CD14-positive monocyte (primary cell): ENCODE data around the gene SERP2. TPM values are rescaled to one million over a fixed set of nuclear protein-coding genes. Genes with fewer than 3 reads are reported as not detected.

ENCODE experiments used
- DNase-seq, 3 donors: peaks; one replicate each; pipeline ENCODE4 v3.0.0-alpha.2; 2011 to 2022
- H2AFZ ChIP-seq: 2 replicates; pipeline ENCODE4 v1.6.0; 2012; ENCODE audit warnings: mild to moderate bottlenecking, low read depth, low read length, inconsistent platforms; ENCODE audit not compliant: insufficient read depth, poor library complexity, severe bottlenecking
- H3K27ac ChIP-seq, 2 donors: 1 replicate in 1 of 2; 2 replicates in 1 of 2; pipeline ENCODE4 v1.5.1; 2012 to 2013; ENCODE audit warnings: low read length in 2 of 2, control low read depth in 1 of 2, inconsistent platforms in 1 of 2, low read depth in 1 of 2, mild to moderate bottlenecking in 1 of 2
- H3K27me3 ChIP-seq, 2 donors: one replicate each; pipeline versions ENCODE4 v1.6.0 to v1.6.1; 2011 to 2013; ENCODE audit warnings: low read length in 2 of 2; ENCODE audit not compliant: control insufficient read depth in 2 of 2, insufficient read depth in 2 of 2
- H3K36me3 ChIP-seq, 2 donors: replicated peaks in 1 of 2; 1 replicate in 1 of 2; 2 replicates in 1 of 2; pipeline versions ENCODE4 v1.5.1 to v1.6.1; 2012 to 2013; ENCODE audit warnings: low read length in 2 of 2, control low read depth in 1 of 2, inconsistent platforms in 1 of 2, mild to moderate bottlenecking in 1 of 2; ENCODE audit not compliant: insufficient read depth in 2 of 2, control insufficient read depth in 1 of 2
- H3K4me1 ChIP-seq, 2 donors: 1 replicate in 1 of 2; 2 replicates in 1 of 2; pipeline versions ENCODE4 v1.5.1 to v1.6.1; 2012 to 2013; ENCODE audit warnings: low read length in 2 of 2, control low read depth in 1 of 2, inconsistent platforms in 1 of 2, mild to moderate bottlenecking in 1 of 2, moderate library complexity in 1 of 2; ENCODE audit not compliant: insufficient read depth in 2 of 2, control insufficient read depth in 1 of 2
- H3K4me2 ChIP-seq: replicated peaks from 2 replicates; pipeline ENCODE3; 2012; ENCODE audit warnings: low read length, moderate library complexity, mild to moderate bottlenecking; ENCODE audit not compliant: poor library complexity, severe bottlenecking; ENCODE audit errors: extremely low read depth
- H3K4me3 ChIP-seq, 3 experiments: fragments of 200-600 bp in 1 of 3; sonication (generic) in 1 of 3; replicated peaks in 1 of 3; 1 replicate in 2 of 3; 2 replicates in 1 of 3; pipeline ENCODE4 v1.5.1; 2011 to 2013; ENCODE audit warnings: low read length in 3 of 3, mild to moderate bottlenecking in 3 of 3, control low read depth in 2 of 3, low read depth in 2 of 3, inconsistent platforms in 1 of 3, moderate library complexity in 1 of 3
- H3K79me2 ChIP-seq: 2 replicates; pipeline ENCODE4 v1.6.0; 2012; ENCODE audit warnings: mild to moderate bottlenecking, control low read depth, inconsistent platforms, low read length, moderate library complexity; ENCODE audit not compliant: insufficient read depth
- H3K9ac ChIP-seq: 2 replicates; pipeline ENCODE4 v1.6.0; 2017; ENCODE audit warnings: low read length, mild to moderate bottlenecking; ENCODE audit not compliant: insufficient read depth, poor library complexity, severe bottlenecking
- H3K9me3 ChIP-seq, 2 donors: replicated peaks in 1 of 2; 1 replicate in 1 of 2; 2 replicates in 1 of 2; pipeline versions ENCODE4 v1.5.1 to v1.6.1; 2012 to 2013; ENCODE audit warnings: low read length in 2 of 2, control low read depth in 1 of 2; ENCODE audit not compliant: control insufficient read depth in 1 of 2, insufficient read depth in 1 of 2
- H4K20me1 ChIP-seq: 2 replicates; pipeline ENCODE4 v1.6.0; 2012; ENCODE audit warnings: mild to moderate bottlenecking, low read length, control low read depth, moderate library complexity; ENCODE audit not compliant: insufficient read depth
- H3K27ac Mint-ChIP-seq, 7 donors: one replicate each; pipeline ENCODE4 v1.8.0; 2020; ENCODE audit warnings: mild to moderate bottlenecking in 7 of 7, mixed read lengths in 7 of 7, moderate library complexity in 6 of 7, inconsistent platforms in 2 of 7
- H3K27me3 Mint-ChIP-seq, 3 donors: one replicate each; pipeline ENCODE4 v1.8.0; 2021 to 2022; ENCODE audit warnings: low read depth in 3 of 3, mild to moderate bottlenecking in 3 of 3, mixed read lengths in 3 of 3, moderate library complexity in 3 of 3, inconsistent platforms in 1 of 3
- H3K36me3 Mint-ChIP-seq, 2 donors: one replicate each; pipeline ENCODE4 v1.8.0; 2020; ENCODE audit warnings: mixed read lengths in 2 of 2, inconsistent platforms in 1 of 2, mild to moderate bottlenecking in 1 of 2
- H3K4me1 Mint-ChIP-seq: one replicate; pipeline ENCODE4 v1.8.0; 2020; ENCODE audit warnings: mild to moderate bottlenecking, mixed read lengths
- H3K4me3 Mint-ChIP-seq, 2 donors: one replicate each; pipeline ENCODE4 v1.8.0; 2020; ENCODE audit warnings: mild to moderate bottlenecking in 2 of 2, mixed read lengths in 2 of 2, moderate library complexity in 1 of 2
- H3K9me3 Mint-ChIP-seq, 7 donors: one replicate each; pipeline ENCODE4 v1.8.0; 2020 to 2022; ENCODE audit warnings: mixed read lengths in 7 of 7, mild to moderate bottlenecking in 6 of 7, moderate library complexity in 6 of 7, inconsistent platforms in 2 of 7
- CTCF ChIP-seq: fragments of 200-600 bp; IDR thresholded peaks from one replicate; pipeline ENCODE4 v1.8.0; 2022; ENCODE audit warnings: antibody characterized with exemption, mild to moderate bottlenecking
- WGBS: methylation state at CpG from one replicate; pipeline ENCODE4 v1.1.5; 2013; ENCODE audit warnings: missing lambda C conversion rate; ENCODE audit not compliant: insufficient coverage; 5-methylcytosine and 5-hydroxymethylcytosine counted together
- intact Hi-C, 2 donors: fragments of 100-400 bp; cut with micrococcal nuclease; formaldehyde crosslinking; loops; one replicate each; pipeline versions ENCODE4 v1.15.0 to v1.15.1; 2023
- polyA plus RNA-seq, 3 donors: library from polyadenylated mRNA; depleted of rRNA in 1 of 3; unstranded in 2 of 3; stranded (reverse) in 1 of 3; fragments of 300-500 nt in 2 of 3; fragments of >200 nt in 1 of 3; fragmentation: Illumina TruSeq in 2 of 3; gene quantifications; 1 replicate in 2 of 3; 2 replicates in 1 of 3; pipeline ENCODE4 v1.2.3, GENCODE V29; 2012 to 2021

The SERP2 gene
- polyA plus RNA-seq, 3 donors: not detected

- Histone ChIP-seq H3K4me2 (no peak overlapping the region), H3K36me3 (no peaks in the 10 kb centered on the region), H3K9me3 (no peaks in the 10 kb centered on the region), H3K79me2 (no peaks in the 10 kb centered on the region), H3K9ac (no peak overlapping the region), H4K20me1 (no peaks in the 10 kb centered on the region), H3K27me3 (no peaks in the 10 kb centered on the region), H2AFZ (no peak overlapping the region), H3K27ac (no peak overlapping the region), H3K4me3 (no peak overlapping the region), H3K4me1 (no peaks in the 10 kb centered on the region)
- Mint-ChIP-seq H3K27ac (no peak overlapping the region), H3K27me3 (peaks cover 0 to 2% (median 2%) of the 10 kb centered on the region in 3 donors), H3K36me3 (no peaks in the 10 kb centered on the region), H3K4me1 (no peaks in the 10 kb centered on the region), H3K4me3 (no peak overlapping the region), H3K9me3 (peaks cover 0 to 6% (median 0%) of the 10 kb centered on the region in 7 donors)
- no peak for DNase-seq
- WGBS: no CpG with 5 or more reads among the region's 1 CpG
- TF ChIP-seq CTCF: no peak
- intact Hi-C loops: no loop called here
Measured at GRCh38 chr13:44354331-44354730, 19.3 kb upstream of the SERP2 start.

GRCh38 chr13:44354884-44355283 is 18.7 kb upstream of the SERP2 start:
- H3K9me3 ChIP-seq: no peaks in the 10 kb centered on the region
- H3K79me2 ChIP-seq: no peaks in the 10 kb centered on the region
- Mint-ChIP-seq H3K27me3 (peaks cover 0 to 2% (median 2%) of the 10 kb centered on the region in 3 donors), H3K4me3 (no peak overlapping the region), H3K27ac (no peak overlapping the region), H3K4me1 (no peaks in the 10 kb centered on the region), H3K36me3 (no peaks in the 10 kb centered on the region), H3K9me3 (peaks cover 0 to 3% (median 0%) of the 10 kb centered on the region in 7 donors)
- no peak overlapping the region for H3K4me3 ChIP-seq
- H3K4me2 ChIP-seq: no peak overlapping the region
- no peak for TF ChIP-seq CTCF
- intact Hi-C loops: no loop called here
- H4K20me1 ChIP-seq: no peaks in the 10 kb centered on the region
- no peaks in the 10 kb centered on the region for H3K36me3 ChIP-seq
- H2AFZ ChIP-seq: no peak overlapping the region
- no peak overlapping the region for H3K27ac ChIP-seq
- H3K27me3 ChIP-seq: no peaks in the 10 kb centered on the region
- H3K9ac ChIP-seq: no peak overlapping the region
- no peaks in the 10 kb centered on the region for H3K4me1 ChIP-seq
- no peak for DNase-seq
- WGBS: no CpG with 5 or more reads among the region's 3 CpGs
